Left ventricle myocardium inferior (tissue), 1 donor: ENCODE measurements around the gene INTS11. TPM values are rescaled to one million over a fixed set of nuclear protein-coding genes. Genes with fewer than 3 reads are reported as not detected.

Source experiments
- DNase-seq: peaks from one replicate; pipeline ENCODE4 v3.0.0-alpha.2; 2020
- H3K27ac ChIP-seq: fragments of 200-600 bp; replicated peaks from 2 replicates; pipeline ENCODE4 v1.8.0; 2021
- H3K27me3 ChIP-seq: fragments of 200-600 bp; 2 replicates; pipeline ENCODE4 v1.8.0; 2021; ENCODE audit warnings: low read depth
- H3K36me3 ChIP-seq: fragments of 200-600 bp; 2 replicates; pipeline ENCODE4 v1.8.0; 2021
- H3K4me1 ChIP-seq: fragments of 200-600 bp; 2 replicates; pipeline ENCODE4 v1.8.0; 2021
- H3K4me3 ChIP-seq: fragments of 200-600 bp; 2 replicates; pipeline ENCODE4 v1.8.0; 2021; ENCODE audit warnings: mild to moderate bottlenecking, moderate library complexity
- H3K9me3 ChIP-seq: fragments of 200-600 bp; replicated peaks from 2 replicates; pipeline ENCODE4 v1.8.0; 2021
- intact Hi-C: fragments of 100-400 bp; cut with micrococcal nuclease; formaldehyde crosslinking; loops from one replicate; pipeline ENCODE4 v1.11.0; 2022
- total RNA-seq: library from RNA; stranded (reverse); fragmentation: NEBNext Ultra II Directional; extraction: Animal tissue kit (Norgen Biotek cat#: 25700); gene quantifications from one replicate; pipeline ENCODE4 v1.2.1, GENCODE V29; 2021
- TF ChIP-seq, protein P1 (sequence below): fragments of 200-600 bp; IDR thresholded peaks from 2 replicates; pipeline ENCODE4 v1.8.0; 2021; ENCODE audit warnings: antibody characterized with exemption, mild to moderate bottlenecking, borderline replicate concordance
- donor health status: DM: no; HTN: yes; CAD: no; lungs with severe emphysema.

Gene INTS11
- total RNA-seq, 1 donor from 2014 or later, result 70.1 TPM

DNA sequence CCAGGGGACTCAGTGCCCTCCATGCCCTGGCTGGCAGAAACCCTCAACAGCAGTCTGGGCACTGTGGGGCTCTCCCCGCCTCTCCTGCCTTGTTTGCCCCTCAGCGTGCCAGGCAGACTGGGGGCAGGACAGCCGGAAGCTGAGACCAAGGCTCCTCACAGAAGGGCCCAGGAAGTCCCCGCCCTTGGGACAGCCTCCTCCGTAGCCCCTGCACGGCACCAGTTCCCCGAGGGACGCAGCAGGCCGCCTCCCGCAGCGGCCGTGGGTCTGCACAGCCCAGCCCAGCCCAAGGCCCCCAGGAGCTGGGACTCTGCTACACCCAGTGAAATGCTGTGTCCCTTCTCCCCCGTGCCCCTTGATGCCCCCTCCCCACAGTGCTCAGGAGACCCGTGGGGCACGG, 3.8 kb upstream of the INTS11 start:
- no peak overlapping the region for H3K27ac ChIP-seq
- H3K36me3 ChIP-seq, result peaks cover 30% of the 10 kb centered on the region
- H3K9me3 ChIP-seq, result no peaks in the 10 kb centered on the region
- H3K27me3 ChIP-seq, result no peaks in the 10 kb centered on the region
- TF ChIP-seq, protein P1, sequence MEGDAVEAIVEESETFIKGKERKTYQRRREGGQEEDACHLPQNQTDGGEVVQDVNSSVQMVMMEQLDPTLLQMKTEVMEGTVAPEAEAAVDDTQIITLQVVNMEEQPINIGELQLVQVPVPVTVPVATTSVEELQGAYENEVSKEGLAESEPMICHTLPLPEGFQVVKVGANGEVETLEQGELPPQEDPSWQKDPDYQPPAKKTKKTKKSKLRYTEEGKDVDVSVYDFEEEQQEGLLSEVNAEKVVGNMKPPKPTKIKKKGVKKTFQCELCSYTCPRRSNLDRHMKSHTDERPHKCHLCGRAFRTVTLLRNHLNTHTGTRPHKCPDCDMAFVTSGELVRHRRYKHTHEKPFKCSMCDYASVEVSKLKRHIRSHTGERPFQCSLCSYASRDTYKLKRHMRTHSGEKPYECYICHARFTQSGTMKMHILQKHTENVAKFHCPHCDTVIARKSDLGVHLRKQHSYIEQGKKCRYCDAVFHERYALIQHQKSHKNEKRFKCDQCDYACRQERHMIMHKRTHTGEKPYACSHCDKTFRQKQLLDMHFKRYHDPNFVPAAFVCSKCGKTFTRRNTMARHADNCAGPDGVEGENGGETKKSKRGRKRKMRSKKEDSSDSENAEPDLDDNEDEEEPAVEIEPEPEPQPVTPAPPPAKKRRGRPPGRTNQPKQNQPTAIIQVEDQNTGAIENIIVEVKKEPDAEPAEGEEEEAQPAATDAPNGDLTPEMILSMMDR, result no peak
- DNase-seq, result no peak
- intact Hi-C loops, result no loop called here
- no peak overlapping the region for H3K4me3 ChIP-seq
- H3K4me1 ChIP-seq, result peaks cover 72% of the 10 kb centered on the region

DNA sequence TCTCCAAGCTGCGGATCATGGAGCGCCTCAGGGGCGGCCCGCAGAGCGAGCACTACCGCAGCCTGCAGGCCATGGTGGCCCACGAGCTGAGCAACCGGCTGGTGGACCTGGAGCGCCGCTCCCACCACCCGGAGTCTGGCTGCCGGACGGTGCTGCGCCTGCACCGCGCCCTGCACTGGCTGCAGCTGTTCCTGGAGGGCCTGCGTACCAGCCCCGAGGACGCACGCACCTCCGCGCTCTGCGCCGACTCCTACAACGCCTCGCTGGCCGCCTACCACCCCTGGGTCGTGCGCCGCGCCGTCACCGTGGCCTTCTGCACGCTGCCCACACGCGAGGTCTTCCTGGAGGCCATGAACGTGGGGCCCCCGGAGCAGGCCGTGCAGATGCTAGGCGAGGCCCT, 2.8 kb upstream of the INTS11 start:
- intact Hi-C loops, result no loop called here
- H3K4me1 ChIP-seq, result peaks cover 79% of the 10 kb centered on the region

DNA sequence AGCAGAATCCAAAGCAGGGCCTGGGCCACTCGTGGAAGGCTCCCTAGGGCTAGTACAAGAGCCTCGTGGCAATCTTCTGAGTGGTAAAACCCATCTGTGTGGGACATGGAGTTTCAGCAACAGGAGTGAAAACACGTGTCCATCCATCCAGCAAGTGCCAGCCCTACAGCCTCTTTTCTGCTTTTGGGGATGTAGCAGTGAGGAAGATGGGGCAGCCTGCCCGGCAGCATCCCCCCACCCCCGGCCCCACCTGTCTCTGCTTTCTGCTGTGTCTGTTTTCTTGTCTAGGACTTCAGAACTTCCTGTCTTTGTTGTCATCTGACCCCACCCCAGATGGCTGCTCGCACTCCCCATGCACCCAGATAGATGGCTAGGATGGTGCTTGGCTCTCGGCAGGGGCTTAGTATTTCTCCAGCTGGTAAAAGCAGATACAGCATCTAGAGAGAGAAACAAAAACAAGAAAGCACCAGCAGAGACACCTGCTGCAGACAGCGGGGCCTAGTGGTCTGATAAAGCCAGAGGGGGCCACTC, 1.7 kb upstream of the INTS11 start:
- H3K4me3 ChIP-seq, result peak overlapping the region; percentile 89
- no peaks in the 10 kb centered on the region for H3K9me3 ChIP-seq
- H3K27ac ChIP-seq, result peak overlapping the region; percentile 98
- TF ChIP-seq, protein P1, result no peak
- H3K27me3 ChIP-seq, result no peaks in the 10 kb centered on the region
- H3K4me1 ChIP-seq, result peaks cover 86% of the 10 kb centered on the region
- peaks cover 30% of the 10 kb centered on the region for H3K36me3 ChIP-seq
- intact Hi-C loops, result no loop called here
- DNase-seq, result no peak

More for the DNA sequence above, 2.8 kb upstream of the INTS11 start:
- Histone ChIP-seq H3K9me3 (no peaks in the 10 kb centered on the region), H3K4me3 (peak overlapping the region; percentile 89), H3K27ac (no peak overlapping the region), H3K36me3 (peaks cover 30% of the 10 kb centered on the region), H3K27me3 (no peaks in the 10 kb centered on the region)
- TF ChIP-seq, protein P1, result no peak
- no peak for DNase-seq

DNA sequence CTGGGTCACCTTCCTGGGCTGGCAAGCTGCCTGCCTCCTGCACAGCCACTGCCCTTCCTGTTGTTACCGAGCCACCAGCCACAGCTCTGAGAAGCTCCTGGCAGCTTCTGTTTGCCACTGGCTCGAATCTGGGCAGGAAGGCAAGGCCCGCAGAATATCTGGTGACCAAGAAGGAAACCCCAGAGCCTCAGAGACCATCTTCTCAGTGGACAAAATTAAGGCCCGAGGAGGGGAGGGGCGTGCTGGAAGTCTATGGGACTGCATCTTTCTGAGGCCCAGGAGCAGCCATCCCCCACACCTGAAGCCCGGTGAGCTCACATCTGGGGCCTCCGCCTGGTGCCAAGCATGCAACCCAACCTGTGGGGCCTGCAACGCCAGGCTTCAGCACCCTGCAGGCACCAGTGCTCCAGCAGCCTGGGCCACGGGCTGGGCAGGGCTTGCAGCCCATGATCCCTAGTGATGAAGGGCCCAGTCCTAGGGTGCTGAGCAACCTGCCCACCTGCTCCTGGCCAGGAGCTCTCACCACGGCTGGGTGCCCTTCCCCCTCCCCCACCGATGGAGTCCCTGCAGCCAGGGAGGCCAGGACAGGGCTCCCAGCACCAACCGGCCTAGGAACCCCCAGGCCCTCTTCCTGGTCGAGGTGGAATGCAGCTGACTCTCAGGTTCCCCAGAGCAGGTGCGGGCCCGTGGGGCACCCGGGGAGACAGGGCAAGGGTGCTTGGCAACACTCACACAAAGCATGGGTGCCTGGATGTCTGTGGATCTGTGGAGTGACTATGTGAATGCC, 1.0 kb upstream of the INTS11 start:
- TF ChIP-seq, protein P1, result no peak
- DNase-seq, result peak; percentile 75
- Histone ChIP-seq H3K36me3 (peaks cover 34% of the 10 kb centered on the region), H3K27me3 (no peaks in the 10 kb centered on the region), H3K9me3 (no peaks in the 10 kb centered on the region), H3K4me1 (peaks cover 86% of the 10 kb centered on the region), H3K4me3 (peak overlapping the region; percentile 89), H3K27ac (peak overlapping the region; percentile 98)
- intact Hi-C loops, result no loop called here

DNA sequence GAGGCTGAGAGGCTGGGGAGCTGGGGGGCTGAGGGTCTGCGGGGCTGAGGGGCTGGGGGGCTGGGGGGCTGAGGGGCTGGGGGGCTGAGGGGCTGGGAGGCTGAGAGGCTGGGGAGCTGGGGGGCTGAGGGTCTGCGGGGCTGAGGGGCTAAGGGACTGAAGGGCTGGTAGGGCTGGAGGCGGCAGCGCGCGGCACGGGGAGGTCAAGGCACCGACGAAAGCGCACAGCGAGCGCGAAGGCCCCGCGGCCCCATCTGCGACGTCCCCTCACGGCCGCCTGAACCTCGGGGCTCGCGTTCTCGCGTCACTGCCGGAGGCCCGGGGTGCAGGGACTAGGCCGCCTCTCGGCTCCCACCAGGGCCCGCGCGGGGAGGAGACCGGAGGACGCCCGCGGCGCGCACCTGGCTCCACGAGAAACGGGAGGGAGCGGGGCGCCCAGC, 356 bp downstream of the INTS11 start:
- DNase-seq, result no peak
- peaks cover 91% of the 10 kb centered on the region for H3K4me1 ChIP-seq
- H3K9me3 ChIP-seq, result no peaks in the 10 kb centered on the region
- peak overlapping the region; percentile 89 for H3K4me3 ChIP-seq
- H3K27me3 ChIP-seq, result no peaks in the 10 kb centered on the region
- intact Hi-C loops, result no loop called here
- H3K27ac ChIP-seq, result peak overlapping the region; percentile 98
- TF ChIP-seq, protein P1, result no peak
- peaks cover 48% of the 10 kb centered on the region for H3K36me3 ChIP-seq
